LHCN-M2 (cell line): ENCODE measurements around the gene CACNG5. TPM values are rescaled to one million over a fixed set of nuclear protein-coding genes. Genes with fewer than 3 reads are reported as not detected.

Experiments used
- DNase-seq: peaks from one replicate; pipeline ENCODE4 v3.0.0-alpha.2; 2012; ENCODE audit warnings: low read depth
- polyA plus RNA-seq: library from polyadenylated mRNA; unstranded; fragments of >200 nt; gene quantifications from one replicate; pipeline ENCODE4 v1.2.1, GENCODE V29; 2012; ENCODE audit warnings: missing spikeins
- total RNA-seq: library from RNA; depleted of rRNA; stranded (reverse); fragments of >200 nt; gene quantifications from 2 replicates; pipeline ENCODE4 v1.2.3, GENCODE V29; 2014; rRNA removed

CACNG5 gene, protein sequence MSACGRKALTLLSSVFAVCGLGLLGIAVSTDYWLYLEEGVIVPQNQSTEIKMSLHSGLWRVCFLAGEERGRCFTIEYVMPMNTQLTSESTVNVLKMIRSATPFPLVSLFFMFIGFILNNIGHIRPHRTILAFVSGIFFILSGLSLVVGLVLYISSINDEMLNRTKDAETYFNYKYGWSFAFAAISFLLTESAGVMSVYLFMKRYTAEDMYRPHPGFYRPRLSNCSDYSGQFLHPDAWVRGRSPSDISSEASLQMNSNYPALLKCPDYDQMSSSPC
- not detected in 2 replicates for total RNA-seq
- not detected for polyA plus RNA-seq

- no peak for DNase-seq
Observed at GRCh38 chr17:66834919-66835454, at the start of gene CACNG5. CACNG5 (plus strand) TSS chr17:66835117; CDS start chr17:66877333, 42,216 bp downstream.

DNA sequence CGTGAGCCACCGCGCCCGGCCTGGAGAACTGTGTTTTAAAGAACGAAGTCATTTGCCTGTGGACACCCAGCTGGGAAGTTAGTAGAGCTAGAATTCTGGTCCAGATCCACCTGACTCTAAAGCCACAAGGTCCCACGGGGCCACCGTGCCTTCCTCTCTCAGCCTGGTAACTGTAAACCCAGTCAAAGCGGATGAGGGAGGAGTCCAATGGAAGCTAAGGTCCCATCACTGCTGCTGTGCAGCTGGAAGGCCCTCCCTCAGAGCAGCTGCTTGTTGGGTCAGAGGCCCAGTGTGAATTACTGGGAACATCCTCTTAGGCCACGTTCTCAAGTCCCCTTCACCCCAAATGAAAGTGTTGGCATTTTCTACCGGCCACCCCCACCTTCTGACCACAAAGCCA, 48.8 kb upstream of the CACNG5 start:
- peak; percentile 8 for DNase-seq

- no peak for DNase-seq
Observed at GRCh38 chr17:66787914-66788313, 47.0 kb upstream of the CACNG5 start.

DNA sequence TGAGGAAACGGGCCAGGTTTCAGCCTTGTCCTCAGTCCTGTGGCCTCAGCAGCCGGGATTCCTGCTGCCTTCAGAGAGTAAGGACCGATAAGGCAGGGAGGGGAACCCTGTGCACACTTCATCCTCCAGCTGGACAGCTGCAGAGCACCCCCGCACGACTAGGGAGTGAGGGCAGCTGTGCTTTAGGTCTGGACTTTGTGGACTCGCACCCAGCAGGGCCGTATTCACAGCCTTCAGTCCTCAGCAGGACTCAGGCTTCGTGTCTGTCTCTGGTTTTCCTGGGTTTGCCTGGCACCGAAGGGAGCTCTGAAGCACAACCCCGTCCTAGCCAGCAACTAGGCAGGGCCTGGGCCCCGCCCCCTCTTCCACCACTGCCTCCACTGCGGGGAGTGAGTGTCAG, 45.8 kb upstream of the CACNG5 start:
- no peak for DNase-seq

DNA sequence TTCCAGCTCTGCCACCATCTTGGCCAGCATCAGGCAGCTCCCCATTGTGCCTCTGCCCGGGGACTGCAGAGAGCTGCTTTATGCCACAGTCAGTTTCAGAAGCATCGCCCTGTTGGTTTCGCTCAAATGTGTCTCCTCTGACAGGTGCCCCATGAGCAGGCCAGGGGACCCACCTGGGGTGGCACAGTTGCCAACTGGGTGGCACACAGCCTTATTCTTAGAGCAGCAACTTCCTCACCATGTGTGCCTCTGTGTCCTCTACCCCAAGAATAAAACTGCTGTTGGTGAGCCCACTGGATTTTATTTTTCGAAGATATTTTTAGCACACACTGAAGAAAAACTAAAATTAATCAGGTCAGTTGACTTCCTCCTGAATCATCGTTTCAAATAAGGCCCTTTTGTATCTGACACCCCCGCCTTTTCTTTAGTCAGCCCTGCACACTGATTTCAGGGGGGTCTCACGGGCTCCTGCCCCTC, 44.9 kb upstream of the CACNG5 start:
- no peak for DNase-seq

DNA sequence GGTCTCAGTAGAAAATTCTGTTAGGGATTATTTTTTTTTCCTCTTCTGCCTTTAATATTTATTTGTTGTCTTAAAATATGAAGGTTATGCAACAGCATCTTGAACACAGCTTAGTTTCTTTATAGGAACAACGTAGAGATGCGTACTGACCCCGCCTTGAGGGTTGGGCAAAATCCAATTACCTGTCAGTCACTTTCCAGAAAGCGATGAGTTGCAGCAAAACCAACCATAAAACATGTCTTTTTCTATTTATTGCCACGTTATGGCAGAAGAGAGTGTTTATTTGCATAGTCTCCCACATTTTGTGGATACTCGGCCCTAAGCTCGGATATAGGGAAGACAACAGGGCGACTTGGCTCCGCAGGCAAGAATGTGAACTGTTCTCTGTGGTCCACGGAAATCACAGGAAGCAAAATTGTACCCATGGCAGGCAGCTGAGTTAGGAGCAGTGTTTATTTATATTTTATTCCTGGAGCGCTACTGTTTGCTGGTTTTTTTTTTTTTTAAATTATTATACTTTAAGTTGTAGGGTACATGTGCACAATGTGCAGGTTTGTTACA, 44.3 kb upstream of the CACNG5 start:
- no peak for DNase-seq

- no peak for DNase-seq
Observed at GRCh38 chr17:66791347-66791746, 43.6 kb upstream of the CACNG5 start.

- DNase-seq = no peak
Observed at GRCh38 chr17:66793814-66794213, 41.1 kb upstream of the CACNG5 start.

DNA sequence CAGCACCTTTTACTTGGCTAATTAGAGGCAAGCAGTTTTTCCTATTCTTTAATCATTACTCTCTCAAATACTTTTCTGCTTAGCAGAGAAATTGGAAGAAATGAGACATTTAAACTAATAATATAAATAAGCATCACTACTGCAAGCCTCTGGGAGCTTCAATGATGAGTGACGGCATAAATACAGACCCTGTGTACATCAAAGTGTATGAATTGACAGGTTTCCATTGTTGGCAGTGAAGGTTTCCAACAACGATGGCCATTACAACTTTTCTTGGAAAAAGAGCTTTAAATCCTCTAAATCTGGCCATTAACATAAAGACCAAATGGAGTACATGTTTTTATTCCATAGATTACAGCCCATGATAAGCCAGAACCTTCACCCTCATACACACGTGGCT, 39.4 kb upstream of the CACNG5 start:
- DNase-seq = no peak

DNA sequence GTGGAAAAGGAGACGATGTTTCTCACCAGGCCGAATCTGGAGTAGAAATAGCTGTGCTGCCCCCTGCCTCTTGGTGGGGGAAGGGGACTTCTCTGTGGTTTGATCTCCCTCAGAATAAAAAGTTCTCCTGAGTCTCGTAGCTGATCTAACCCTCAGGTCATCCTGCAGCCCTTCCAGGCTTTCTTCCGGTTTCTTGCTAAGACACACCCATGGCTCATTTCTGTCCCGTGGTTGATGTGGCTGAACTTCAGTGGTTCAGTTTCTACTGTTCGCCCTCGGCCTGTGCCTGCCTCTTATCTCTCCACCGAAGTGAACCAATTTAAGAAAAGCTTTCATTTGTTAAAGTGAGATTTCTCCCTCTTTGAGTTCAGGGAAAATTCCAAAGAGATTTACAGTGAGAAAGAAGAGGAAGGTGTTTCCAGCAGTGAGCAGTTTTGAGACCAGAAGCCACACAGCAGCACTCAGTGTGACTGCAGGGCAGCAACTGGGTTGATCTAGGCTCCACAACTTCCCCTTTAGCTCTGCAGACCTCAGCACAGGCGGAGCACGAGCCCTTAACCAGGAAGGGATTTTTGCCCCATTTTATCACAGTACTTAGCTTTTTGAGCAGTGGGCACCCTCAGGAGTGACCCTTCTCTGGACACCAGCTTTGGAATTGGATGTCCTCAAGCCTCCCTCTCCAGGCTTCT, 34.9 kb upstream of the CACNG5 start:
- no peak for DNase-seq

GRCh38 chr17:66803474-66803951, 31.4 kb upstream of the CACNG5 start:
- DNase-seq = no peak

DNA sequence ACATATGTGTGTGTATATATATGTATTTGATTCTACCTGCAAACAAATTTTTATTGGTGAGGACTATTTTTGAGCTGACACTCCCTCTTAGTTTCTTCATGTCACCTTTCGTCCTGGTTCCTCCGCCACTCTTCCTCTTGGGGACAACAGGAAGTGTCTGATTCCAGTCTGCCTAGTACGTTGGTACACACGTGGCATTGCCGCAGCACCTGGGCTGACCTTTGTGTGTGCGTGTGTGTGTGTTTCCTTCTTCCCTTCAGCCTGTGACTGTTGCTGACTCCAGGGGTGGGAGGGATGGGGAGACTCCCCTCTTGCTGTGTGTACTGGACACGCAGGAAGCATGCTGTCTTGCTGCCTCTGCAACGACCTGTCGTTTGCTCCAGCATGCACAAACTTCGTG, 29.4 kb upstream of the CACNG5 start:
- no peak for DNase-seq

DNA sequence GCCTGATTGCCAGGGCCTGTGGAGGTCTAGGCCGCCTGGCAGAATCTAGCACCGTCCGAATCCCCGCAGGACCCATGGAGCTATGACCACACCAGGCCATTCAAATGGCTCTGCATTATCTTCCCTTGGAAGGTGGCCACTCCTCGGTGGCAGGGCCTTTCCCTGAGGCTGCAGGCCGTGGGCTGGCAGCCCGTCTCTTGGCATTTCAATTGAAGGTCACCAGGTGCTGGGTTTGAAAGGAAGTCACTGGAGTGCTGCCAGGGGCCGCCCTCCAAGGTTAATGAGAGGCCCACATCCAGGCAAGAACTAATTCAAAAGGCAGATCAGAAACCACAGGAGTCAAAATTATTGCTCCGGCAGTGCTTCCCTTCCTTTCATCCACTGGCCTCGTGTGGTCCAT, 27.7 kb upstream of the CACNG5 start:
- DNase-seq = no peak

DNA sequence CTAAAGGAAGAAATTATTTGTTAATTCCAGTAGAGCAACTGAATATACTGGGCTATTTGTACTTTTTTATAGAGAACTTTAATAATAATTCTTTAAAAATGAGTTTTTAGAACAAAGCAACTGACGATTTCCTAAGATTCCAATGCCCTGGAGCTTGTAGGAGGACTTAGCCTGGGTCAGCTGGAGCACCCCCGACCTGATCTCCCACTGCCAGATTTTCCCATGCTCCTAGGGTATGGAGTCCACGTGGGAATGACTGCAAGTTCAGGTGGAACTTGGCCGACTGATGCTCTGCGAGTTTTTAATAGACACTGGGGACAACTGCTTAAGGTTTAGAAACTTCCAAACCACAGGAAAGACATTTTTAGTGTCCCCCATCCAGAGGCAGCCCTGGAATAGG, 25.5 kb upstream of the CACNG5 start:
- no peak for DNase-seq

GRCh38 chr17:66810951-66811682, 23.8 kb upstream of the CACNG5 start:
- DNase-seq = no peak

DNA sequence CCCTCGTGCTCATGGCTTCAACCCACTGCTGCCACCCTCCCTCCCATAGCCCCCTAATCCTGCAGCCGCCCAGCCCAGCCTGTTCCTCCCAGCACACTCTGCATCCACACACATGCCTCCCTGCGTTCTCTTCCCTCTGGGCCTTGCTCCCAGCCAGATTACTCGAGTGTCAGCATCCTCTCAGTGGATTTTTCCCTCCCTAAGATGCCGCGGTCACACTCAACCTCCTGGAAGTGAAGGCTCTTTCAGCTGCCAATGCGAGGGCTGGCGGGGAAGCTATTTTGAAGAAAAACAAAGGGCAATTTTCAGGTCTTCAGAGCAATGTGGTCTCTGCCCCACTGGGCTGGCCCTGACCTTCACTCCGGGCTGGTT, 23.2 kb upstream of the CACNG5 start:
- DNase-seq = no peak

GRCh38 chr17:66812571-66812970, 22.3 kb upstream of the CACNG5 start:
- no peak for DNase-seq

GRCh38 chr17:66813296-66813695, 21.6 kb upstream of the CACNG5 start:
- no peak for DNase-seq

DNA sequence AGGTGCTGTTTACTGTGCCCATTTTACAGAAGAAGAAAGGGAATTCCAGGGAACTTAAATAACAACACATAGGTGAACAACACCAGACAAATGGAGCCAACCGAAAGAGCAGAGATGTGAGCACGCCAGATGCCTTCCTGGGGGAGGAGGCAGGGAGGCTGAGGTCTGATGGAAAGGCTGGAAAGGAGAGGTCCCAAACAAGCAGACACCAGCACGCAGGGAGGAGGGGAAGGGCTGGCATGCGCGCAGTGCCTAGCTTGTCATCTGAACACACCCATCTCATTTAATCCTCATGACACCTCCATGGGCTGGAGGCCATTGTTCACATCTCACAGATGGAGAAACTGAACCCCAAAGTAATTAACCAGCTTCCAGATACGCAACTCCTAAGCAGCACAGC, 20.9 kb upstream of the CACNG5 start:
- DNase-seq = no peak

DNA sequence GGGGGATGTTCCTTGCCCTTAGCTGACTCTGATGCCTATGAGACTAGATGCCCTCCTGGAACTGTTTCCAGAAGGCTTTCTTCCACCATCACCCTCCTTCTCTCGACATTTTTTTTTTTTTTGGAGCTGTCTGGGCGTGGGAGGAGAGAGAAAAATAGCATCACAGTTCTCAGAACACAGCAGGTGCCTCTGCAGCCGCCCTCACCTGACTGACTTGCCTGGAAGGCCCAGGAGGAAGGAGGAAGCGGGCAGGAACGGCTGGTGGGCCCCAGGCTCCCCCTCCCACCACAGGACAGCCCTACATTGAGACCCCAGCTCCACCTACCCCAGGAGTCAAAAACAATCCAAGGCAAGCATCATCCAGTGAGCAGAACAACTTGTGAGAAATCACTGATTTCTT, 20.3 kb upstream of the CACNG5 start:
- DNase-seq = no peak

DNA sequence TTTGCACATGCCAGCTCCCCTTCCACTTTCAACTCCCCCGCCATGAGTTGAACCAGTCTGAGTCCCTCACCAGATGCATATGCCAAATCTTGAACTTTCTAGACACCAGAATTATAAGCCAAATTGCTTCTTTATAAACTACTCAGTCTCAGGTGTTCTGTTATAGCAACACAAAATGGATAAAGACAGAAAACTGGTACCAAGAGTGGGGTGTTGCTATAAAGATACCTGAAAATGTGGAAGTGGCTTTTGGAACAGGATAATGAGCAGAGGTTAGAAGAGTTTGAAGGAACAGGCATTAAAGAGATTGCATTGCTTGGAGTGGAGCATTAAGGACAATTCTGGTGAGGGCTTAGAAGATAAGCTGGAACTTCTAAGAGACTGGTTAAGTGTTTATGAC, 17.2 kb upstream of the CACNG5 start:
- DNase-seq = no peak

DNA sequence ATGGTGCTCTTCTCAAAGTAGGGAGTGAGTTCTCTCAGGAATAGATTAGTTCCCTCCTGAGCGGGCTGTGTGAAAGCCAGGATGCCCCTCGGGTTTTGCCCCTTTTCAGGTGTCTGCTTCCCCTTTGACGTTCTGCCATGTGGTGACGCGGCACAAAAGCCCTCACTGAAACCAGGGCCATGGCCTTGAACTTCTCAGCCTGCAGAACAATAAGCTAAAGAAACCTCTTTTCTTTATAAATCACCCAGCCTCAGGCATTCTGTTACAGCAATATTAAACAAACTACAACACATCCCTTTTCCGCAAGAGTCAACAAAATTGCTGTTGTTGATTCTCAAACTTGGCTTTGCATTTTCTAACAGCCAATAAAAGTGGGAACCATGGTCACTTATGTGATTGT, 15.5 kb upstream of the CACNG5 start:
- DNase-seq = no peak
